Measurements from ENCODE around the gene FZD1.

The FZD1 gene

DNA sequence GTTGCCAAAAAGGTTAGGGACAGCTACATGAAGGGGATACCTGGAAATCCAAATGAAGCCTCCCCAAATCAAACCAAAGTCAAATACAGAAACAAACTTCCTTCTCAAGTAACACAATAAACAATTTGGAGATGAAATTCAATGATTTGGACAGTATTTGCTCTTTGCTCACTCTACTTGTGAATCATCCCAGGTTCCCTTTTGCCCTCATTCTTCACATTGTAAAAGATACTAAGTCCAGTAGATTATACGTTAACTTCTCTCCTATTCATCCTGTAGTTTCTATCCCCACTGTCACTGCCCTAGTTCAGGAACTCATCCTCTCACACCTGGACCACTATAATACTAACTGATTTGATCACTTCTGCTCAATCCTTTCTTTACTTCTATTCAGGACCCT is 28.3 kb downstream of the FZD1 start:
- DNase-seq, result no peak
- Histone ChIP-seq H3K36me3 (no peaks in the 10 kb centered on the region), H3K9me3 (no peaks in the 10 kb centered on the region), H3K4me3 (ENCODE audit: low read depth, low read length) (no peak overlapping the region), H3K4me1 (no peaks in the 10 kb centered on the region), H3K27me3 (no peaks in the 10 kb centered on the region)
- TF ChIP-seq, protein P1, sequence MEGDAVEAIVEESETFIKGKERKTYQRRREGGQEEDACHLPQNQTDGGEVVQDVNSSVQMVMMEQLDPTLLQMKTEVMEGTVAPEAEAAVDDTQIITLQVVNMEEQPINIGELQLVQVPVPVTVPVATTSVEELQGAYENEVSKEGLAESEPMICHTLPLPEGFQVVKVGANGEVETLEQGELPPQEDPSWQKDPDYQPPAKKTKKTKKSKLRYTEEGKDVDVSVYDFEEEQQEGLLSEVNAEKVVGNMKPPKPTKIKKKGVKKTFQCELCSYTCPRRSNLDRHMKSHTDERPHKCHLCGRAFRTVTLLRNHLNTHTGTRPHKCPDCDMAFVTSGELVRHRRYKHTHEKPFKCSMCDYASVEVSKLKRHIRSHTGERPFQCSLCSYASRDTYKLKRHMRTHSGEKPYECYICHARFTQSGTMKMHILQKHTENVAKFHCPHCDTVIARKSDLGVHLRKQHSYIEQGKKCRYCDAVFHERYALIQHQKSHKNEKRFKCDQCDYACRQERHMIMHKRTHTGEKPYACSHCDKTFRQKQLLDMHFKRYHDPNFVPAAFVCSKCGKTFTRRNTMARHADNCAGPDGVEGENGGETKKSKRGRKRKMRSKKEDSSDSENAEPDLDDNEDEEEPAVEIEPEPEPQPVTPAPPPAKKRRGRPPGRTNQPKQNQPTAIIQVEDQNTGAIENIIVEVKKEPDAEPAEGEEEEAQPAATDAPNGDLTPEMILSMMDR (IDR thresholded peaks at IDR 0.05; ENCODE audit: low read depth, low read length), result no peak

DNA sequence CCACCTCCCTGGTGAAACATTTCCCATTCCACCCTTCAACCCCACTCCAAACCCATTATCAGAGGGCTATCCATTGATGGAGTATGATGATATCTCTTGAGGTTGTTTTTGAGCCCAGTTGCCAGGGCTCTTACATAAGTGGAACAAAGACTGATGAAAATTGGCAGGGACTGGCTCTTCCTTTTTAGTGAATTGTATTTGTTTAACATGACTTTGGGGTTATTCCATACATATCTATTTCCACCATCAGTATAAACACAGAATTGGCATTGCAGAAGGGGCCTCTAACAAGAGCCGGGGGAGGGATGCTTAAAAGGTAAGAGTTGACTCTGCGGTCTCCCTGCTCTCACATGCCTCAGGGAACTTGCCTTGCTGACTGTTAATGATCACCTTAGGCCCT is 28.9 kb downstream of the FZD1 start:
- Histone ChIP-seq H3K36me3 (no peaks in the 10 kb centered on the region), H3K27me3 (no peaks in the 10 kb centered on the region), H3K9me3 (no peaks in the 10 kb centered on the region), H3K4me3 (ENCODE audit: low read depth, low read length) (no peak overlapping the region), H3K4me1 (no peaks in the 10 kb centered on the region)
- TF ChIP-seq, protein P1 (IDR thresholded peaks at IDR 0.05; ENCODE audit: low read depth, low read length), result no peak
- no peak for DNase-seq

DNA sequence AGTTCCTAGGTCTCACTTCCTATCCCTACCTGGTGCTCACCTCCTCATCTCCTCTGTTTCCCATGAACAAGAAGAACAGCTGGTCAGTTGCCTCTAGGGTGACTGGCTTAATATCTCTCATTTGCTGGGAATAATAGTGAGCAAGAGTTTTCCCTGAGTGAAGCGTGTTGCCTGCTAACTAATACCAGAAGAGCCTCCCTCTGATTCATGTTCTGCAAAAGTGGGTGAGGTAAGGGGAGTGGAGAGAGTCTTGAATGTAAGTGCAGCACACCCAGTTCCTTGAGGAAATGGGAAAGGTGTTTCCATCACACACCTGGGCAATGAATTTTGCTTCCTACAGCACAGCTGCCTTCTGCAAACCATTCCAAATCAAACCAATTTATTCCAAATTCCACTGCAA is 29.6 kb downstream of the FZD1 start:
- DNase-seq, result no peak
- Histone ChIP-seq H3K9me3 (no peaks in the 10 kb centered on the region), H3K4me3 (ENCODE audit: low read depth, low read length) (no peak overlapping the region), H3K4me1 (no peaks in the 10 kb centered on the region), H3K36me3 (no peaks in the 10 kb centered on the region), H3K27me3 (no peaks in the 10 kb centered on the region)
- TF ChIP-seq, protein P1 (IDR thresholded peaks at IDR 0.05; ENCODE audit: low read depth, low read length), result no peak

DNA sequence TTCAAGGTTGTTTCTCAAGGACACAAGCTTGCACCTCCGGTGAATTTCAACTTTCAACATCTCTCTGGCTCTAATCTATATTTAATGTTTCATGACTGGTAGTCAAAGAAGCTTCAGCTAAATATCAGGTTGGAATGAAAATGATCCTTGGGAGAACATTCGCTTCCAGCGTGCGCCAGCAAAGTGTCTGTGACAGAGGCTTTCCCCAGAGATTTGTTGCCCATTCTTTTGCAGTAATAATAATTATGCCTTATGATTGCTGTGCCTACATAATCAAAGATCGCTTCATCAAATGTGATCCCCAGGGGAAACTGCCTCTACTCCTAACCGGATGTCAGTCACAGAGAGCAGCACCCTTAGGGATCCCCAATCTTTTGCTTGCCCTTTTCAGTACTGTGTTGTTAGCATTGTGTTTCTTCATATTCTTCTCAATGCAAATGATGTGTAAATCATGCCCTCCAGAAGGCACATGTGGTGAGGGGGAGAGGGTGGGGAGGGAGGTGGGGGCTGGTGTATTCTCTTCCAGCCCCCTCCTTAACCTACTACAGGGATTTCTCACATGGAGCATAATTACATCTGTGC is 30.5 kb downstream of the FZD1 start:
- no peaks in the 10 kb centered on the region for H3K4me1 ChIP-seq
- no peaks in the 10 kb centered on the region for H3K9me3 ChIP-seq
- no peaks in the 10 kb centered on the region for H3K36me3 ChIP-seq
- no peak for DNase-seq
- no peak overlapping the region for H3K4me3 ChIP-seq (ENCODE audit: low read depth, low read length)
- TF ChIP-seq, protein P1 (IDR thresholded peaks at IDR 0.05; ENCODE audit: low read depth, low read length), result no peak
- no peaks in the 10 kb centered on the region for H3K27me3 ChIP-seq

DNA sequence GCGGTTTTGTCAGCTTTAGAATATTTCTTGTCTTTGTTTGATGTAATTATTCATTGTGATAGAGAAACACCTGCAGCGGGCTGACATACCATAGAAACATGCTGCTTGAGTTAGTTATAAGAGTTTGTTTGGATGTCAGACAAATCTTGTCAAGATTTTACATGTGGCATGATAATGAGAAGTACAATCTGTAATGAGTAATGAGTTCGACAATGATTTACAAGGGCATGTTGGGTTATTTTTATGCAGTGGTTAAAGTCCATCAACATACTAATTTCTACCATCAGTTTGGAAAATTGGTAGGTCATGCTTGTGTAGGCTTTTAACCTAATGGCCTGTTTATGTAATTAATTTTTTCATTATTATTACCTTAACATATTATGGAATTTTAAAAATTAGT is 31.3 kb downstream of the FZD1 start:
- TF ChIP-seq, protein P1 (IDR thresholded peaks at IDR 0.05; ENCODE audit: low read depth, low read length), result no peak
- no peak for DNase-seq
- H3K4me3 ChIP-seq (ENCODE audit: low read depth, low read length), result no peak overlapping the region

DNA sequence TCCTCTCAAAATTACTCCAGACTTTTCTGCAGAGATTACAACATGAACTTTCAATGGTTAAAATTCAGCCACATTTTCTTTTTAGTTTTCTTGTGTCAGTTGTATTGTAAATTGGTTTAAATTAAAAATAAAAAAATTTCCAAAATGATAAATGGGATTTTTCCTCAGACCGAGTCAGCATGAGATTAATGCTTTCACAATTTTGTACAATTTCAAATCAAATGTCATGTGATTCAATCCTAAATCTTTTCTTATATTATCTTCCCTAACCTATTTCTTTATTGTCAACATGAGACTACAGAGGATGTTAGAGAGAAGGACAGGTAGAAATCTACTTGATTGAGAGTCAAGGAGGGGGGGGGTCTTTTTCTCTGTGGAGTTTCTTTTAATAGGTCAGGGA is 33.7 kb downstream of the FZD1 start:
- no peaks in the 10 kb centered on the region for H3K36me3 ChIP-seq
- TF ChIP-seq, protein P1 (IDR thresholded peaks at IDR 0.05; ENCODE audit: low read depth, low read length), result no peak
- DNase-seq, result no peak
- H3K27me3 ChIP-seq, result no peaks in the 10 kb centered on the region
- no peaks in the 10 kb centered on the region for H3K9me3 ChIP-seq
- no peak overlapping the region for H3K4me3 ChIP-seq (ENCODE audit: low read depth, low read length)
- H3K4me1 ChIP-seq, result no peaks in the 10 kb centered on the region

More for the DNA sequence above, 31.3 kb downstream of the FZD1 start:
- Histone ChIP-seq H3K27me3 (no peaks in the 10 kb centered on the region), H3K36me3 (no peaks in the 10 kb centered on the region), H3K9me3 (no peaks in the 10 kb centered on the region), H3K4me1 (no peaks in the 10 kb centered on the region)
